BJ (cell line): Measurements from ENCODE around the gene SLC35G6. TPM values are rescaled to one million over a fixed set of nuclear protein-coding genes. Genes with fewer than 3 reads are reported as not detected.

ENCODE experiments used
- CTCF ChIA-PET: fragments of 350-600 bp; formaldehyde crosslinking; extraction: SDS; loops from one replicate; lab custom pipeline; 2021; ENCODE audit warnings: antibody characterized with exemption, inconsistent platforms; lab: Yijun Ruan, JAX
- POLR2A ChIA-PET: fragments of 300-600 bp; sonication (Branson Sonifier 250); formaldehyde crosslinking; extraction: SDS; loops from one replicate; lab custom pipeline; 2021; ENCODE audit warnings: antibody characterized with exemption; lab: Charles Lee
- DNase-seq: peaks from one replicate; pipeline ENCODE4 v3.0.0-alpha.2; 2011; ENCODE audit warnings: low read depth
- H3K27me3 ChIP-seq: 2 replicates; pipeline ENCODE4 v1.6.0; 2011; ENCODE audit warnings: low read length; ENCODE audit not compliant: control insufficient read depth, insufficient read depth
- H3K36me3 ChIP-seq: 2 replicates; pipeline ENCODE4 v1.5.1; 2011; ENCODE audit warnings: low read length; ENCODE audit not compliant: control insufficient read depth, insufficient read depth
- H3K4me3 ChIP-seq: 2 replicates; pipeline ENCODE4 v1.5.1; 2011; ENCODE audit warnings: low read depth, mild to moderate bottlenecking, control low read depth, low read length
- polyA plus RNA-seq: library from polyadenylated mRNA; depleted of rRNA; stranded (reverse); fragments of >200 nt; gene quantifications from 2 replicates; pipeline ENCODE4 v1.2.3, GENCODE V29; 2011
- TF ChIP-seq, protein P1 (sequence below): IDR thresholded peaks from 2 replicates; pipeline ENCODE4 v1.5.1; 2011; ENCODE audit warnings: low read depth, mild to moderate bottlenecking, control low read depth, inconsistent platforms, low read length, moderate library complexity; ENCODE audit not compliant: insufficient read depth

Gene SLC35G6
- polyA plus RNA-seq, 1 experiment: not detected

DNA sequence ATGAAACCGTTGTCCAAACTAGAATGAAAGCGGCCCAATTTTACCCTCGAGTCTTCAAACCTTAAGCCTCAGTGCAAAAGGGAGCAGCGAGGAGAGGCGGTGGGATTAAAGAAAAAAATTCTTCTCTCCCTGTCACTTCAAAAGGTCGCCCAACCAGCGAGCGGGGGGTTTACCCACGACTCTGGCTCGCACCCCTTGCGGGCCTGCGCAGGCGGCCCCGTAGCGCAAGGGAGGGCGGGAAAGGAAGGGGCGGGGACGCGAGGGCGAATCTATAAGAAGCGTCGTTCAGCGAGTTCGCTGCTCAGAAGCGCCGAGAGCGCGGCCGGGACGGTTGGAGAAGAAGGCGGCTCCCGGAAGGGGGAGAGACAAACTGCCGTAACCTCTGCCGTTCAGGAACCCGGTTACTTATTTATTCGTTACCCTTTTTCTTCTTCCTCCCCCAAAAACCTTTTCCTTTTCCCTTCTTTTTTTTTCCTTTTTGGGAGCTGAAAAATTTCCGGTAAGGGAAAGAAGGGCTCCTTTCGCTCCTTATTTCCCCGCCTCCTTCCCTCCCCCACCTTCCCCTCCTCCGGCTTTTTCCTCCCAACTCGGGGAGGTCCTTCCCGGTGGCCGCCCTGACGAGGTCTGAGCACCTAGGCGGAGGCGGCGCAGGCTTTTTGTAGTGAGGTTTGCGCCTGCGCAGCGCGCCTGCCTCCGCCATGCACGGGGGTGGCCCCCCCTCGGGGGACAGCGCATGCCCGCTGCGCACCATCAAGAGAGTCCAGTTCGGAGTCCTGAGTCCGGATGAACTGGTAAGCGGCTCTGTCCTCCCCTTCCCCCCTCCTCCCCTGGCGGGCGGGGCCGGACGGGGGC, 3.0 kb downstream of the SLC35G6 start, which contains the start of gene POLR2A:
Gene POLR2A, plus strand, starts transcription at position 300 of the 852 bp plus-strand sequence.
- POLR2A ChIA-PET: interaction anchor here (0.5 to 1.5 kb wide), 8 partner anchors 39 to 1998 kb away, joined by 3 to 7 read pairs (median 3); partner anchors contain the start of genes DERL2, MPDU1, TMEM256 and TNFSF12
- H3K4me3 ChIP-seq: peak within 1 kb of the TSS; percentile 67
- H3K36me3 ChIP-seq: no peaks in the 10 kb centered on the region
- CTCF ChIA-PET: interaction anchor here (2.4 to 2.8 kb wide), 2 partner anchors 47 to 76 kb away, joined by 10 to 17 read pairs; no protein-coding TSS in a partner anchor
- H3K27me3 ChIP-seq: no peaks in the 10 kb centered on the region
- DNase-seq: peak; percentile 92
- TF ChIP-seq, protein P1, sequence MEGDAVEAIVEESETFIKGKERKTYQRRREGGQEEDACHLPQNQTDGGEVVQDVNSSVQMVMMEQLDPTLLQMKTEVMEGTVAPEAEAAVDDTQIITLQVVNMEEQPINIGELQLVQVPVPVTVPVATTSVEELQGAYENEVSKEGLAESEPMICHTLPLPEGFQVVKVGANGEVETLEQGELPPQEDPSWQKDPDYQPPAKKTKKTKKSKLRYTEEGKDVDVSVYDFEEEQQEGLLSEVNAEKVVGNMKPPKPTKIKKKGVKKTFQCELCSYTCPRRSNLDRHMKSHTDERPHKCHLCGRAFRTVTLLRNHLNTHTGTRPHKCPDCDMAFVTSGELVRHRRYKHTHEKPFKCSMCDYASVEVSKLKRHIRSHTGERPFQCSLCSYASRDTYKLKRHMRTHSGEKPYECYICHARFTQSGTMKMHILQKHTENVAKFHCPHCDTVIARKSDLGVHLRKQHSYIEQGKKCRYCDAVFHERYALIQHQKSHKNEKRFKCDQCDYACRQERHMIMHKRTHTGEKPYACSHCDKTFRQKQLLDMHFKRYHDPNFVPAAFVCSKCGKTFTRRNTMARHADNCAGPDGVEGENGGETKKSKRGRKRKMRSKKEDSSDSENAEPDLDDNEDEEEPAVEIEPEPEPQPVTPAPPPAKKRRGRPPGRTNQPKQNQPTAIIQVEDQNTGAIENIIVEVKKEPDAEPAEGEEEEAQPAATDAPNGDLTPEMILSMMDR: no peak

DNA sequence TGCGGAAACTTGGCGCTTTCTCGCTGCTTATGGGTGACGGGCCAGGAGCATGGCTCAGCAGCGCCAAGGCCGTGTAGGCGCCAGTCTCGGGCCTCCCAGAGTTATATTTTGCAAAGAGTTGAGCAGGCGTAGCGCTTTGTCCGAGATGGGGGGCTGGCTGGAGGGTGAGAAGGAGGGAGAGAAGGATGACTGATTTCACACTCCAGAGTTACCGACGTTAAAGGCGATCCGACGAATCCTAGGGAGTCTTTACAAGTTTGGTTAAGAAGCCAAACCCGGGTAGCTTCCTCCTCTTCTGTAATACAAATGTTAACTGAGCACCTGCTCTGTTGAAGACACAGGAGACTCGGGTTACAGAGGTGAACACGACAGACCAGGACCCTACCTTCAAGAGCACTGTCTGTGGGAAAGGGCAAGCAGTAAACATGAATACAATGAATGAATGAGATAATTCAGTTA, 3.7 kb downstream of the SLC35G6 start:
- POLR2A ChIA-PET: interaction anchor here (0.5 to 1.5 kb wide), 6 partner anchors 40 to 1999 kb away, joined by 3 to 7 read pairs (median 4); partner anchors contain the start of genes DERL2, TMEM256 and TNFSF12
- H3K4me3 ChIP-seq: peak overlapping the region; percentile 67
- CTCF ChIA-PET: interaction anchor here (2.0 to 4.0 kb wide), 4 partner anchors 29 to 104 kb away, joined by 6 to 24 read pairs (median 14); no protein-coding TSS in a partner anchor
- DNase-seq: no peak
- H3K27me3 ChIP-seq: no peaks in the 10 kb centered on the region
- TF ChIP-seq, protein P1: no peak
- no peaks in the 10 kb centered on the region; the same call in 1 of the 2 replicates for H3K36me3 ChIP-seq

DNA sequence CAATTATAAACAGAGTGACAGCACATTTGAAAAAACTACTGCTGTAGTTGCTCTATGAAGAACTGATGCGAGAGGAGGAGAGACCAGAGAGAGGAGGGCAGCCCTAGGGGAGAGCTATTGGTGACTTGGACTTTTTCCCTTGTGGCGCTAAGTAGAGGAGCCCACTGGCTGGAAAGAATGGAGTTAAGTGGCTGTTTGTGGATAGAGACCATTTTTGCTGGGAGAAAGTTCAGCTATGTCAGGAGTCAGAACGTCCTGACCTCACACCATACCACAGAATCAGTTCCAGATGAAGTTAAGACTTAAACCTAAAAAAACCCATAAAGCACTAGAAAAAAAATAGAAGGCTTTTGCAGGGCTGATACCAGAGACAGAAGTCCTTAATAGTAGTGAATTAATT, 4.9 kb downstream of the SLC35G6 start:
- H3K36me3 ChIP-seq: no peaks in the 10 kb centered on the region; the same call in none of the 2 replicates
- ChIA-PET POLR2A (interaction anchor here (0.6 to 1.3 kb wide), 4 partner anchors 74 to 164 kb away, joined by 3 to 9 read pairs (median 4); no protein-coding TSS in a partner anchor), CTCF (interaction anchor here (0.6 to 4.0 kb wide), 11 partner anchors 11 to 201 kb away, joined by 3 to 24 read pairs (median 5); partner anchors contain the start of genes TNFSF13 and TP53)
- TF ChIP-seq, protein P1: no peak
- peak overlapping the region; percentile 67 for H3K4me3 ChIP-seq
- peak; percentile 42 for DNase-seq
- H3K27me3 ChIP-seq: no peaks in the 10 kb centered on the region

DNA sequence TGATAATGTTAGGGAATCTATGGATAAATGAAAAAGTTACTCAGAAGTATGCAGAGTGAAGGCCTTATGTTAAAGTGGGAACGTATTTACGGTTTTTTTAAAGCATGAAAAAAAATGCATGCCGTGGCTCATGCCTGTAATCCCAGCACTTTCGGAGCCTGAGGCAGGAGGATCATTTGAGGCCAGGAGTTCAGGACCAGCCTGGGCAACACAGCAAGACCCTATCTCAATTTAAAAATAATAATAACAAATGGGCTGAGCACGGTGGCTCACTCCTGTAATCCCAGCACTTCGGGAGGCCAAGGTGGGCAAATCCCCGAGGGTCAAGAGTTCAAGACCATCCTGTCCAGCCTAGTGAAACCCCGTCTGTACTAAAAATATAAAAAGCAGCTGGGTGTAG, 8.9 kb downstream of the SLC35G6 start:
- POLR2A ChIA-PET: no interaction called here
- no peak for DNase-seq
- Histone ChIP-seq H3K4me3 (no peak overlapping the region), H3K36me3 (no peaks in the 10 kb centered on the region; the same call in none of the 2 replicates), H3K27me3 (no peaks in the 10 kb centered on the region)
- TF ChIP-seq, protein P1: no peak
- CTCF ChIA-PET: interaction anchor here (2.1 to 2.5 kb wide), 3 partner anchors 23 to 70 kb away, joined by 5 to 6 read pairs (median 5); no protein-coding TSS in a partner anchor
